HepG2 (cell line): ENCODE measurements around the gene SLC35F4. TPM values are rescaled to one million over a fixed set of nuclear protein-coding genes. Genes with fewer than 3 reads are reported as not detected.

Source experiments
- ATAC-seq: fragments of 200-7000 bp; cut with Tn5 transposase; 3 replicates; pipeline ENCODE4 v1.9.1; 2020; ENCODE audit warnings: mild to moderate bottlenecking, moderate library complexity
- BruUV-seq: library from RNA; stranded (reverse); fragments of 400-500 nt; replicated peaks from 2 replicates; lab custom pipeline; 2021; lab: Mats Ljungman, UMichigan
- CTCF ChIA-PET: fragments of 300-600 bp; formaldehyde crosslinking; extraction: SDS; loops from one replicate; lab custom pipeline; 2021; ENCODE audit warnings: low total read pairs, inconsistent platforms, low intra/inter-chr PET ratio; lab: Yijun Ruan, JAX
- POLR2A ChIA-PET: fragments of 350-600 bp; sonication (Branson Sonifier 250); formaldehyde crosslinking; loops from one replicate; lab custom pipeline; 2020; ENCODE audit warnings: antibody characterized with exemption, inconsistent platforms; lab: Yijun Ruan, JAX
- DNase-seq: peaks from one replicate; pipeline ENCODE4 v3.0.0-alpha.2; 2015; ENCODE audit warnings: low spot score
- FAIRE-seq: peaks from 3 replicates; lab custom pipeline; 2011; peaks lifted over from hg19 to GRCh38; lab: Jason Lieb, UNC
- H2AFZ ChIP-seq: one replicate; pipeline ENCODE4 v1.6.1; 2011; ENCODE audit warnings: low read length, inconsistent platforms
- H3K27ac ChIP-seq: fragments of 300-600 bp; 3 replicates; pipeline ENCODE4 v1.8.0; 2011; ENCODE audit warnings: mixed run types, mild to moderate bottlenecking, mixed read lengths, low read length, inconsistent platforms; ENCODE audit not compliant: insufficient read depth; ENCODE audit errors: extremely low read length
- H3K27me3 ChIP-seq, 2 experiments: fragments of 200-600 bp in 1 of 2; 2 replicates in 1 of 2; 3 replicates in 1 of 2; pipeline versions ENCODE4 v1.6.0 to v1.8.0; 2011; ENCODE audit warnings: low read length in 2 of 2, mild to moderate bottlenecking in 2 of 2, moderate library complexity in 2 of 2, inconsistent platforms in 1 of 2; ENCODE audit not compliant: insufficient read depth in 2 of 2, control insufficient read depth in 1 of 2
- H3K36me3 ChIP-seq, 2 experiments: fragments of 200-600 bp in 1 of 2; replicated peaks in 1 of 2; 2 replicates in 1 of 2; 3 replicates in 1 of 2; pipeline versions ENCODE4 v1.5.1 to v1.8.0; 2011; ENCODE audit warnings: low read length in 2 of 2, inconsistent platforms in 1 of 2; ENCODE audit not compliant: insufficient read depth in 2 of 2, control insufficient read depth in 1 of 2
- H3K4me1 ChIP-seq: 2 replicates; pipeline ENCODE4 v1.5.1; 2012; ENCODE audit warnings: low read length, inconsistent platforms; ENCODE audit not compliant: insufficient read depth
- H3K4me2 ChIP-seq: 2 replicates; pipeline ENCODE4 v1.6.0; 2011; ENCODE audit warnings: low read depth, low read length, inconsistent platforms
- H3K4me3 ChIP-seq, 3 experiments: fragments of 200-600 bp in 1 of 3; sonication (generic), shearing (Covaris generic) in 1 of 3; replicated peaks in 1 of 3; 2 replicates each; pipeline ENCODE4 v1.5.1; 2011 to 2016; ENCODE audit warnings: low read length in 3 of 3, inconsistent platforms in 2 of 3, low read depth in 2 of 3, mild to moderate bottlenecking in 2 of 3, control low read depth in 1 of 3, mixed read lengths in 1 of 3; ENCODE audit not compliant: insufficient read depth in 1 of 3
- H3K79me2 ChIP-seq: one replicate; pipeline ENCODE4 v1.6.1; 2011; ENCODE audit warnings: low read length, inconsistent platforms; ENCODE audit not compliant: insufficient read depth
- H3K9ac ChIP-seq: 2 replicates; pipeline ENCODE4 v1.6.0; 2011; ENCODE audit warnings: mild to moderate bottlenecking, low read depth, low read length, inconsistent platforms; ENCODE audit not compliant: insufficient read depth
- H3K9me3 ChIP-seq: 2 replicates; pipeline ENCODE4 v1.5.1; 2012; ENCODE audit warnings: mild to moderate bottlenecking, low read length
- H4K20me1 ChIP-seq: 2 replicates; pipeline ENCODE4 v1.6.0; 2011; ENCODE audit warnings: inconsistent platforms, mild to moderate bottlenecking, low read length, moderate library complexity; ENCODE audit not compliant: insufficient read depth
- EEA1 ChIP-seq: sonication (generic); formaldehyde crosslinking; IDR thresholded peaks from 2 replicates; pipeline ENCODE4 v1.5.1; 2020; ENCODE audit warnings: mild to moderate bottlenecking, missing genetic modification reagents, borderline replicate concordance
- MAFK ChIP-seq, 2 experiments: IDR thresholded peaks in 1 of 2; conservative IDR thresholded peaks in 1 of 2; 2 replicates each; pipeline ENCODE4 v1.6.1; 2011; ENCODE audit warnings: improper control_type of control experiment in 2 of 2, low read length in 2 of 2
- MIER2 ChIP-seq: IDR thresholded peaks from 2 replicates; pipeline ENCODE4 v1.6.1; 2016; ENCODE audit warnings: missing biosample characterization, missing genetic modification reagents
- NCOR1 ChIP-seq: fragments of 200-600 bp; sonication (generic); IDR thresholded peaks from 2 replicates; pipeline ENCODE4 v1.7.0; 2017; ENCODE audit warnings: antibody characterized with exemption, low read length, borderline replicate concordance
- NR2F2 ChIP-seq: IDR thresholded peaks from 2 replicates; pipeline ENCODE4 v1.6.1; 2012; ENCODE audit warnings: low read depth, inconsistent platforms, borderline replicate concordance
- NR2F6 ChIP-seq, 2 experiments: IDR thresholded peaks; 2 replicates each; pipeline ENCODE4 v1.6.1; 2016; ENCODE audit warnings: antibody characterized with exemption in 1 of 2, mild to moderate bottlenecking in 1 of 2
- ONECUT2 ChIP-seq: sonication (generic); formaldehyde crosslinking; IDR thresholded peaks from 2 replicates; pipeline ENCODE4 v1.4.0; 2020; ENCODE audit warnings: missing genetic modification reagents
- PHF5A ChIP-seq: IDR thresholded peaks from one replicate; pipeline ENCODE4 v1.6.1; 2018; ENCODE audit warnings: low read depth, missing genetic modification reagents; ENCODE audit not compliant: unreplicated experiment
- RARG ChIP-seq: sonication (generic); formaldehyde crosslinking; IDR thresholded peaks from 2 replicates; pipeline ENCODE4 v1.4.0; 2020; ENCODE audit warnings: low read depth, mild to moderate bottlenecking, missing genetic modification reagents
- SOX13 ChIP-seq, 3 experiments: fragments of 450-650 bp in 1 of 3; sonication (generic) in 1 of 3; formaldehyde crosslinking in 1 of 3; IDR thresholded peaks in 2 of 3; conservative IDR thresholded peaks in 1 of 3; 2 replicates each; pipeline versions ENCODE4 v1.5.0 to v1.6.1; 2016 to 2020; ENCODE audit warnings: antibody characterized with exemption in 1 of 3, mild to moderate bottlenecking in 1 of 3, missing compliant biosample characterization in 1 of 3, missing genetic modification reagents in 1 of 3, moderate library complexity in 1 of 3
- ZNF143 ChIP-seq: sonication (generic); formaldehyde crosslinking; IDR thresholded peaks from 2 replicates; pipeline ENCODE4 v1.4.0; 2020; ENCODE audit warnings: missing genetic modification reagents
- ZNF17 ChIP-seq: sonication (generic); formaldehyde crosslinking; IDR thresholded peaks from 2 replicates; pipeline ENCODE4 v1.5.0; 2020; ENCODE audit warnings: mild to moderate bottlenecking, missing genetic modification reagents
- ZNF552 ChIP-seq: sonication (generic); formaldehyde crosslinking; IDR thresholded peaks from 2 replicates; pipeline ENCODE4 v1.9.0; 2022; ENCODE audit warnings: missing genetic modification reagents, mild to moderate bottlenecking, borderline replicate concordance
- ZNF678 ChIP-seq: sonication (generic); formaldehyde crosslinking; IDR thresholded peaks from 2 replicates; pipeline ENCODE4 v1.4.0; 2020; ENCODE audit warnings: mild to moderate bottlenecking, missing genetic modification reagents
- WGBS: methylation state at CpG from one replicate; pipeline ENCODE4 v1.1.6; 2017; ENCODE audit warnings: low lambda C conversion rate; 5-methylcytosine and 5-hydroxymethylcytosine counted together
- in situ Hi-C: cut with HindIII; loops from 2 replicates; pipeline ENCODE4 v1.10.0; 2017; ENCODE audit warnings: low pct_unique_long_range_greater_than_20kb; ENCODE audit not compliant: extremely low pct_ligation_motif_present
- intact Hi-C: fragments of 100-400 bp; cut with micrococcal nuclease; formaldehyde crosslinking; loops from one replicate; pipeline ENCODE4 v1.10.0; 2022; ENCODE audit not compliant: unreplicated experiment
- polyA plus RNA-seq, 8 experiments: library from polyadenylated mRNA; depleted of rRNA in 3 of 8; stranded (reverse) in 7 of 8; unstranded in 1 of 8; fragments of >200 nt; fragmentation: Illumina TruSeq in 4 of 8; extraction: Trizol in 4 of 8; gene quantifications; 2 replicates each; pipeline versions ENCODE4 v1.2.1 to v1.2.3, GENCODE V29; 2011 to 2016; ENCODE audit warnings: low read depth in 4 of 8, missing spikeins in 1 of 8, mixed read lengths in 1 of 8; ENCODE audit not compliant: insufficient read depth in 1 of 8
- total RNA-seq, 5 experiments: library from RNA; depleted of rRNA; stranded (reverse); fragments of >200 nt; fragmentation: Illumina TruSeq; extraction: Trizol; gene quantifications; 2 replicates each; pipeline ENCODE4 v1.2.3, GENCODE V29; 2016; ENCODE audit warnings: low read depth in 1 of 5
- TF ChIP-seq, protein P1 (sequence below): sonication (generic); formaldehyde crosslinking; IDR thresholded peaks from 2 replicates; pipeline ENCODE4 v1.8.0; 2022; ENCODE audit warnings: mild to moderate bottlenecking, missing genetic modification reagents, moderate library complexity

SLC35F4 gene
- total and polyA plus RNA-seq, 2 of the 13 experiments (the other 11 are each of a cell fraction or from before 2014, with no cell fraction given), result not detected

GRCh38 chr14:57897144-57897748 is 31.4 kb upstream of the SLC35F4 start:
- no peaks in the 10 kb centered on the region for H3K4me1 ChIP-seq
- no peak overlapping the region for H2AFZ ChIP-seq
- no peaks in the 10 kb centered on the region for H4K20me1 ChIP-seq
- H3K27ac ChIP-seq, result no peak overlapping the region
- FAIRE-seq (no peak), DNase-seq (no peak), ATAC-seq (no peak)
- in situ Hi-C loops (no loop called here), intact Hi-C loops (no loop called here)
- no peaks in the 10 kb centered on the region for H3K9me3 ChIP-seq
- H3K36me3 ChIP-seq, result no peaks in the 10 kb centered on the region
- ChIA-PET CTCF (no interaction called here), POLR2A (no interaction called here)
- 10% methylated on average over 5 of the region's 5 CpGs for WGBS
- no peaks in the 10 kb centered on the region; a peak in 1 of 5 replicates for H3K27me3 ChIP-seq
- no peak overlapping the region for H3K4me3 ChIP-seq
- H3K79me2 ChIP-seq, result no peaks in the 10 kb centered on the region
- no peak overlapping the region for H3K4me2 ChIP-seq
- H3K9ac ChIP-seq, result no peak overlapping the region
- no TSS peak for BruUV-seq
- TF ChIP-seq MAFK (conservative IDR thresholded peaks at IDR 0.05 in 1 of 2, IDR thresholded peaks at IDR 0.05 in 1 of 2; ENCODE audit: low read length in 2 of 2) (no peak), ONECUT2 (no peak), RARG (no peak), MIER2 (no peak), EEA1 (CRISPR knock-in tag) (no peak), NR2F6 (IDR thresholded peaks at IDR 0.05) (no peak), NR2F6 (CRISPR knock-in tag; IDR thresholded peaks at IDR 0.05) (no peak), NCOR1 (no peak), ZNF552 (CRISPR knock-in tag) (no peak), ZNF678 (CRISPR knock-in tag) (no peak), SOX13 (IDR thresholded peaks at IDR 0.05) (no peak), SOX13 (CRISPR knock-in tag; conservative IDR thresholded peaks at IDR 0.05 in 1 of 2, IDR thresholded peaks at IDR 0.05 in 1 of 2) (no peak), ZNF17 (no peak), NR2F2 (no peak), PHF5A (CRISPR knock-in tag) (no peak), ZNF143 (no peak)
- TF ChIP-seq, protein P1, sequence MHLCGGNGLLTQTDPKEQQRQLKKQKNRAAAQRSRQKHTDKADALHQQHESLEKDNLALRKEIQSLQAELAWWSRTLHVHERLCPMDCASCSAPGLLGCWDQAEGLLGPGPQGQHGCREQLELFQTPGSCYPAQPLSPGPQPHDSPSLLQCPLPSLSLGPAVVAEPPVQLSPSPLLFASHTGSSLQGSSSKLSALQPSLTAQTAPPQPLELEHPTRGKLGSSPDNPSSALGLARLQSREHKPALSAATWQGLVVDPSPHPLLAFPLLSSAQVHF, result no peak
